PC-3 (cell line): Measurements from ENCODE around the gene EIF4G3. TPM values are rescaled to one million over a fixed set of nuclear protein-coding genes. Genes with fewer than 3 reads are reported as not detected.
"Not testable (repeated sequence)": the region's sequence is repeated elsewhere in the genome, so short reads cannot be mapped to it uniquely, and the experiment has no call there.

Experiments used
- ATAC-seq: fragments of 200-7000 bp; cut with Tn5 transposase; 2 replicates; pipeline ENCODE4 v1.9.1; 2020; ENCODE audit warnings: mild to moderate bottlenecking, moderate library complexity
- BruUV-seq: library from RNA; stranded (reverse); fragments of 400-500 nt; replicated peaks from 2 replicates; lab custom pipeline; 2021; lab: Mats Ljungman, UMichigan
- CTCF ChIA-PET: fragments of 300-600 bp; sonication (Branson Sonifier 250); formaldehyde crosslinking; loops from one replicate; lab custom pipeline; 2022; ENCODE audit warnings: antibody characterized with exemption; lab: Charles Lee
- POLR2A ChIA-PET: fragments of 300-600 bp; sonication (Branson Sonifier 250); formaldehyde crosslinking; loops from one replicate; lab custom pipeline; 2022; ENCODE audit warnings: antibody characterized with exemption; ENCODE audit not compliant: unreplicated experiment; lab: Charles Lee
- DNase-seq: peaks from one replicate; pipeline ENCODE4 v3.0.0-alpha.2; 2015
- H2AFZ ChIP-seq: fragments of 300-600 bp; sonication (generic); 2 replicates; pipeline ENCODE4 v1.6.0; 2016; ENCODE audit warnings: antibody characterized with exemption, low read length
- H3F3A ChIP-seq: fragments of 300-600 bp; sonication (generic); one replicate; pipeline ENCODE4 v1.6.0; 2017; ENCODE audit warnings: antibody characterized with exemption, low read length, control low read depth, mild to moderate bottlenecking; ENCODE audit not compliant: unreplicated experiment
- H3K27ac ChIP-seq: fragments of 300-600 bp; sonication (generic); 2 replicates; pipeline ENCODE4 v1.5.1; 2016; ENCODE audit warnings: mild to moderate bottlenecking, low read length
- H3K27me3 ChIP-seq: fragments of 300-600 bp; sonication (generic); 2 replicates; pipeline ENCODE4 v1.6.1; 2016; ENCODE audit warnings: low read length, mixed read lengths
- H3K36me3 ChIP-seq: fragments of 300-600 bp; sonication (generic); 2 replicates; pipeline ENCODE4 v1.6.1; 2016; ENCODE audit warnings: low read depth, mixed run types, low read length, mixed read lengths
- H3K4me1 ChIP-seq: fragments of 300-600 bp; sonication (generic); 2 replicates; pipeline ENCODE4 v1.5.1; 2016; ENCODE audit warnings: low read length; ENCODE audit not compliant: insufficient read depth
- H3K4me2 ChIP-seq: fragments of 300-600 bp; sonication (generic); 2 replicates; pipeline ENCODE4 v1.6.0; 2016; ENCODE audit warnings: low read length
- H3K4me3 ChIP-seq: fragments of 300-600 bp; sonication (generic); 2 replicates; pipeline ENCODE4 v1.5.1; 2016; ENCODE audit warnings: mild to moderate bottlenecking, low read length, mixed read lengths
- H3K79me2 ChIP-seq: fragments of 300-600 bp; sonication (generic); 2 replicates; pipeline ENCODE4 v1.6.1; 2017; ENCODE audit warnings: low read length, mixed read lengths
- H3K9ac ChIP-seq: fragments of 300-600 bp; sonication (generic); 2 replicates; pipeline ENCODE4 v1.6.0; 2016; ENCODE audit warnings: mild to moderate bottlenecking, low read length
- H3K9me2 ChIP-seq: fragments of 300-600 bp; sonication (generic); replicated peaks from 2 replicates; pipeline ENCODE4 v1.6.1; 2016; ENCODE audit warnings: mixed run types, low read length, mixed read lengths
- H3K9me3 ChIP-seq: fragments of 300-600 bp; sonication (generic); 2 replicates; pipeline ENCODE4 v1.6.1; 2016; ENCODE audit warnings: low read length, mixed read lengths
- H4K20me1 ChIP-seq: fragments of 300-600 bp; sonication (generic); 2 replicates; pipeline ENCODE4 v1.6.1; 2016; ENCODE audit warnings: low read length, mixed read lengths
- EZH2 ChIP-seq: fragments of 300-600 bp; sonication (generic); IDR thresholded peaks from one replicate; pipeline ENCODE4 v1.6.1; 2017; ENCODE audit warnings: antibody characterized with exemption, mild to moderate bottlenecking, low read length; ENCODE audit not compliant: unreplicated experiment
- EZH2phosphoT487 ChIP-seq: fragments of 300-600 bp; sonication (generic); IDR thresholded peaks from 2 replicates; pipeline ENCODE4 v1.6.1; 2018; ENCODE audit warnings: mild to moderate bottlenecking, antibody characterized with exemption, low read length, borderline replicate concordance
- intact Hi-C: fragments of 100-400 bp; cut with micrococcal nuclease; formaldehyde crosslinking; loops from 2 replicates; pipeline ENCODE4 v1.9.0; 2023
- total RNA-seq: library from RNA; depleted of rRNA; stranded (reverse); fragments of >200 nt; gene quantifications from 2 replicates; pipeline ENCODE4 v1.2.3, GENCODE V29; 2014
- TF ChIP-seq, protein P1 (sequence below): fragments of 300-600 bp; sonication (generic); conservative IDR thresholded peaks from 2 replicates; pipeline ENCODE4 v1.5.1; 2017; ENCODE audit warnings: antibody characterized with exemption, low read depth, mild to moderate bottlenecking, low read length

The EIF4G3 gene
- total RNA-seq, 1 experiment from 2014 or later, result 16.9 TPM

DNA sequence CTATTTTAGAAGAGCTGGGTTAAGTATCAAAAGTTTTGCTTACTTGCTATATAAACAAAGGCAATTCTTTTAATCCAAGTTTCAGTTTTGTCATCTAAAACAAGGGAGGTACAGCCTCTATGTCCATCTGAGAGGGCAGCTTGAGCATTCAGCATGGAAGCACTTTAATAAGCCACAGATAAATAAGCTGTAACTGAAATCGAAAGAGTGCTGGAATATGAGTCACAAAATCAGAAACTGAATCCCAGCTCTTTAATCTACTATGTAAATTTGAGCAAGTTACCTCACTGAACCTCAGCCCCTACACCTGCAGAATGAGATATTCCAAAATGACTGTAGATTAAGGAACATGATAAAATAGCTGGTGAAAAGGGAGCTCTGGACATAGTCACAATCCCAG, 309.6 kb downstream of the EIF4G3 start:
- POLR2A ChIA-PET, result no interaction called here
- H3K9me3 ChIP-seq, result no peaks in the 10 kb centered on the region
- TF ChIP-seq EZH2phosphoT487, result no peak
- TF ChIP-seq, protein P1, sequence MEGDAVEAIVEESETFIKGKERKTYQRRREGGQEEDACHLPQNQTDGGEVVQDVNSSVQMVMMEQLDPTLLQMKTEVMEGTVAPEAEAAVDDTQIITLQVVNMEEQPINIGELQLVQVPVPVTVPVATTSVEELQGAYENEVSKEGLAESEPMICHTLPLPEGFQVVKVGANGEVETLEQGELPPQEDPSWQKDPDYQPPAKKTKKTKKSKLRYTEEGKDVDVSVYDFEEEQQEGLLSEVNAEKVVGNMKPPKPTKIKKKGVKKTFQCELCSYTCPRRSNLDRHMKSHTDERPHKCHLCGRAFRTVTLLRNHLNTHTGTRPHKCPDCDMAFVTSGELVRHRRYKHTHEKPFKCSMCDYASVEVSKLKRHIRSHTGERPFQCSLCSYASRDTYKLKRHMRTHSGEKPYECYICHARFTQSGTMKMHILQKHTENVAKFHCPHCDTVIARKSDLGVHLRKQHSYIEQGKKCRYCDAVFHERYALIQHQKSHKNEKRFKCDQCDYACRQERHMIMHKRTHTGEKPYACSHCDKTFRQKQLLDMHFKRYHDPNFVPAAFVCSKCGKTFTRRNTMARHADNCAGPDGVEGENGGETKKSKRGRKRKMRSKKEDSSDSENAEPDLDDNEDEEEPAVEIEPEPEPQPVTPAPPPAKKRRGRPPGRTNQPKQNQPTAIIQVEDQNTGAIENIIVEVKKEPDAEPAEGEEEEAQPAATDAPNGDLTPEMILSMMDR, result no peak
- TF ChIP-seq EZH2, result no peak
- no peak overlapping the region for H3K9ac ChIP-seq
- H3K4me2 ChIP-seq, result no peak overlapping the region
- H2AFZ ChIP-seq, result no peak overlapping the region
- intact Hi-C loops, result no loop called here
- CTCF ChIA-PET, result no interaction called here
- no TSS peak for BruUV-seq
- H3K36me3 ChIP-seq, result peaks cover 9% of the 10 kb centered on the region; the same call in 1 of the 2 replicates
- no peaks in the 10 kb centered on the region for H3K9me2 ChIP-seq
- H3F3A ChIP-seq, result no peaks in the 10 kb centered on the region
- peak; percentile 37 for DNase-seq
- peak; percentile 57 for ATAC-seq
- no peaks in the 10 kb centered on the region for H4K20me1 ChIP-seq
- H3K79me2 ChIP-seq, result no peaks in the 10 kb centered on the region
- no peaks in the 10 kb centered on the region for H3K27me3 ChIP-seq
- H3K4me3 ChIP-seq, result no peak overlapping the region
- H3K27ac ChIP-seq, result no peak overlapping the region
- H3K4me1 ChIP-seq, result peaks cover 22% of the 10 kb centered on the region; the same call in 1 of the 2 replicates

DNA sequence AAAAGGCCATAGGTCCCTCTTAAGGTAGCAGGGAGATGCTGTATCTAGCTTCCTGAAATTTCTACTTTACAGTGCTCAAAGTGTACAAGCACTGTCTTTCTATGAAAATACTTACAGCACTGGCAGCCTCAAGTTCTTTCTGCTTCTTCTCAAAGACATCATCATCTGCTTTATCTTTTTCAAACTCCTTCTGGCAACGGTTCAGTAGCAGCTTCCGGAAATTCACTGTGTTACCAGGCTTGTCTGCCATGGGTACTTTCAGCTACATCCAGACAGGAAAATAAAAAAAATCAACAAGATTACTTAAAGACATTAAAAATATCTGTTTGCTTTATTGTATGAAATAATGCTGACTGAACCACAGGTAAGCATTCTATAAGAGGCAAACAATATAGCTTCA, 311.7 kb downstream of the EIF4G3 start:
- no TSS peak for BruUV-seq
- ATAC-seq (peak; percentile 64), DNase-seq (no peak)
- POLR2A ChIA-PET, result interaction anchor here (0.7 kb wide), 1 partner anchor 45 kb away, joined by 10 read pairs; no protein-coding TSS in a partner anchor
- H3F3A ChIP-seq, result no peaks in the 10 kb centered on the region
- H4K20me1 ChIP-seq, result no peaks in the 10 kb centered on the region
- H3K27ac ChIP-seq, result no peak overlapping the region
- H3K9me2 ChIP-seq, result no peaks in the 10 kb centered on the region
- TF ChIP-seq EZH2 (no peak), EZH2phosphoT487 (no peak)
- TF ChIP-seq, protein P1, result no peak
- H3K79me2 ChIP-seq, result no peaks in the 10 kb centered on the region
- CTCF ChIA-PET, result no interaction called here
- H3K9me3 ChIP-seq, result no peaks in the 10 kb centered on the region
- no peak overlapping the region for H3K4me3 ChIP-seq
- no peak overlapping the region for H3K9ac ChIP-seq
- H2AFZ ChIP-seq, result no peak overlapping the region
- intact Hi-C loops, result no loop called here
- H3K4me2 ChIP-seq, result no peak overlapping the region
- H3K36me3 ChIP-seq, result peaks cover 9% of the 10 kb centered on the region; the same call in 1 of the 2 replicates
- H3K4me1 ChIP-seq, result peaks cover 29% of the 10 kb centered on the region; the same call in 1 of the 2 replicates
- no peaks in the 10 kb centered on the region for H3K27me3 ChIP-seq

DNA sequence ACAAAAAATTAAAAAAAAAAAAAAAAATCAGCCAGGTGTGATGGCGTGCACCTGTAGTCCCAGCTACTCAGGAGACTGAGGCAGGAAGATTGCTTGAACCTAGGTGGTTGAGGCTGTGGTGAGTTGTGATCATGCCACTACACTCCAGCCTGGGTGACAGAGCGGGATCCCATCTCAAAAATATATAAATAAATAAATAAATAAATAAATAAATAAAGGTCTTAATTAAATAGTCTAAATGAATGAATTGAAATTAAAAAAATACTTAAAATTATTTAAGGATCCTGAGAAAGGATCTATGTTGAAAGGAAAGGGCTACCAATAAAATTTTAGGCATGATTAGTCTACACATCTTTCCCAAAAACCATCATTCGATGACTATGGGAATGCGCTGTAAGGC, 322.2 kb downstream of the EIF4G3 start:
- Histone ChIP-seq H3K4me3 (no peak overlapping the region), H3K9ac (no peak overlapping the region), H2AFZ (no peak overlapping the region), H4K20me1 (no peaks in the 10 kb centered on the region), H3K9me2 (no peaks in the 10 kb centered on the region), H3K4me2 (no peak overlapping the region), H3K27ac (no peak overlapping the region), H3K79me2 (no peaks in the 10 kb centered on the region), H3K4me1 (no peaks in the 10 kb centered on the region), H3K9me3 (no peaks in the 10 kb centered on the region), H3K27me3 (no peaks in the 10 kb centered on the region), H3F3A (no peaks in the 10 kb centered on the region), H3K36me3 (peaks cover 3% of the 10 kb centered on the region; the same call in 1 of the 2 replicates)
- ATAC-seq, result no peak
- CTCF ChIA-PET, result no interaction called here
- no peak for DNase-seq
- POLR2A ChIA-PET, result no interaction called here
- intact Hi-C loops, result no loop called here
- no TSS peak for BruUV-seq
- TF ChIP-seq, protein P1, result no peak
- TF ChIP-seq EZH2 (no peak), EZH2phosphoT487 (no peak)

DNA sequence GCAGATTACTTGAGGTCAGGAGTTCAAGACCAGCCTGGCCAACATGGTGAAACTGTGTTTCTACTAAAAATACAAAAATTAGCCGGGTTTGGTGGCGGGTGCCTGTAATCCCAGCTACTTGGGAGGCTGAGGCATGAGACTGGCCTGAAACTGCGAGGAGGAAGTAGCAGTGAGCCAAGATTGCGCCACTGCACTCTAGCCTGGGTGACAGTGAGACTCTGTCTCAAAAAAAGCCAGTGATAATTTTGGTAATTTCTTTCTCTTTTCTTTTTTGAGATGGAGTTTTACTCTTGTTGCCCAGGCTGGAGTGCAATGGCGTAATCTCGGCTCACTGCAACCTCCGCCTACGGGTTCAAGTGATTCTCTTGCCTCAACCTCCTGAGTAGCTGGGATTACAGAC, 324.9 kb downstream of the EIF4G3 start:
- H3K4me1 ChIP-seq, result peaks cover 25% of the 10 kb centered on the region
- H3K4me3 ChIP-seq, H3K4me2 ChIP-seq, H2AFZ ChIP-seq, H3K27ac ChIP-seq, H3K9me3 ChIP-seq, BruUV-seq, H3K9ac ChIP-seq, DNase-seq, H3K9me2 ChIP-seq, H3K27me3 ChIP-seq, H3K36me3 ChIP-seq, ATAC-seq, intact Hi-C loops, H3K79me2 ChIP-seq, H4K20me1 ChIP-seq, CTCF ChIA-PET, POLR2A ChIA-PET: not testable (repeated sequence)
- peaks cover 17% of the 10 kb centered on the region for H3F3A ChIP-seq
